ENCODE measurements around the gene SLC7A10. TPM values are rescaled to one million over a fixed set of nuclear protein-coding genes. Genes with fewer than 3 reads are reported as not detected.

Gene SLC7A10
- total RNA-seq, 2 experiments from 2014 or later: not detected

DNA sequence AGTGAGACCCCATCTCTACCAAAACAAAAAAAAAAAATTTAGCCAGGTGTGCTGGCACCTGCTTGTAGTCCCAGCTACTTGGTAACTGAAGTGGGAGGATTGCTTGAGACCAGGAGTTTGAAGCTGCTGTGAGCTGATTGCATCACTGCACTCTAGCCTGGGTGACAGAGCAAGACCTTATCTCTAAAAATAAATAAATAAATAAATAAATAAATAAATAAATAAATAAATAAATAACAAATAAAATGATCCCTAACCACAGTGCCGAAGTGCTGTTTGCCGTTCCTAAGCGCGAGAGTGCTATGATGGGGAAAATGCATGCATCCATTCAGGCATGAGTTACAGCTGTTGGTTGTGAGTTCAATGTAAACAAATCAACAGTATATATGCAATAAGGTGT, 66.5 kb downstream of the SLC7A10 start:
- Histone ChIP-seq H3K9me2 (ENCODE audit: insufficient read depth, low read length) (no peaks in the 10 kb centered on the region), H3K4me3 (ENCODE audit: low read depth, low read length, poor library complexity, severe bottlenecking) (no peak overlapping the region), H3K9me3 (ENCODE audit: low read length) (no peaks in the 10 kb centered on the region), H3K4me1 (ENCODE audit: insufficient read depth, low read length, poor library complexity, severe bottlenecking) (peaks cover 7% of the 10 kb centered on the region), H4K20me1 (ENCODE audit: insufficient read depth, low read length) (no peaks in the 10 kb centered on the region), H3K36me3 (ENCODE audit: insufficient read depth, low read length) (no peaks in the 10 kb centered on the region), H3K79me2 (ENCODE audit: insufficient read depth, low read depth, low read length) (no peaks in the 10 kb centered on the region), H2AFZ (ENCODE audit: low read length) (no peak overlapping the region), H3K4me2 (ENCODE audit: low read length) (no peak overlapping the region), H3K27ac (ENCODE audit: low read depth, low read length, poor library complexity, severe bottlenecking) (no peak overlapping the region)
- no peak for DNase-seq (ENCODE audit: low spot score)
- intact Hi-C loops (cut with micrococcal nuclease; ENCODE audit: unreplicated experiment): no loop called here
- BruUV-seq (replicated peaks): no TSS peak
- no peak for TF ChIP-seq EZH2phosphoT487 (IDR thresholded peaks at IDR 0.05; ENCODE audit: borderline replicate concordance, low read depth, low read length)
- TF ChIP-seq, protein P1, sequence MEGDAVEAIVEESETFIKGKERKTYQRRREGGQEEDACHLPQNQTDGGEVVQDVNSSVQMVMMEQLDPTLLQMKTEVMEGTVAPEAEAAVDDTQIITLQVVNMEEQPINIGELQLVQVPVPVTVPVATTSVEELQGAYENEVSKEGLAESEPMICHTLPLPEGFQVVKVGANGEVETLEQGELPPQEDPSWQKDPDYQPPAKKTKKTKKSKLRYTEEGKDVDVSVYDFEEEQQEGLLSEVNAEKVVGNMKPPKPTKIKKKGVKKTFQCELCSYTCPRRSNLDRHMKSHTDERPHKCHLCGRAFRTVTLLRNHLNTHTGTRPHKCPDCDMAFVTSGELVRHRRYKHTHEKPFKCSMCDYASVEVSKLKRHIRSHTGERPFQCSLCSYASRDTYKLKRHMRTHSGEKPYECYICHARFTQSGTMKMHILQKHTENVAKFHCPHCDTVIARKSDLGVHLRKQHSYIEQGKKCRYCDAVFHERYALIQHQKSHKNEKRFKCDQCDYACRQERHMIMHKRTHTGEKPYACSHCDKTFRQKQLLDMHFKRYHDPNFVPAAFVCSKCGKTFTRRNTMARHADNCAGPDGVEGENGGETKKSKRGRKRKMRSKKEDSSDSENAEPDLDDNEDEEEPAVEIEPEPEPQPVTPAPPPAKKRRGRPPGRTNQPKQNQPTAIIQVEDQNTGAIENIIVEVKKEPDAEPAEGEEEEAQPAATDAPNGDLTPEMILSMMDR (conservative IDR thresholded peaks at IDR 0.05; ENCODE audit: low read length): no peak
- ChIA-PET POLR2A (no interaction called here), CTCF (ENCODE audit: unreplicated experiment) (no interaction called here)

Other genes with a start within 250 kb of the SLC7A10 start
- 0.59 and 2.1 TPM in 2 replicates for gene RHPN2, start 161.0 kb downstream of the SLC7A10 start, total RNA-seq (2014; rRNA removed; shearing (Covaris generic))
- gene RHPN2, start 161.0 kb downstream of the SLC7A10 start, total RNA-seq (2022): 5.0 and 6.4 TPM in 2 replicates
- gene GPATCH1, start 144.7 kb downstream of the SLC7A10 start, total RNA-seq (2014; rRNA removed; shearing (Covaris generic)): 7.6 and 9.8 TPM in 2 replicates
- gene GPATCH1, start 144.7 kb downstream of the SLC7A10 start, total RNA-seq (2022): 10.7 and 13.4 TPM in 2 replicates
- 0.38 TPM in 1 of 2 replicates, not detected in the other for gene WDR88, start 93.7 kb downstream of the SLC7A10 start, total RNA-seq (2014; rRNA removed; shearing (Covaris generic))
- not detected in 2 replicates for gene WDR88, start 93.7 kb downstream of the SLC7A10 start, total RNA-seq (2022)
- not detected in 2 replicates for gene LRP3, start 31.5 kb downstream of the SLC7A10 start, total RNA-seq (2014; rRNA removed; shearing (Covaris generic))
- not detected in 2 replicates for gene LRP3, start 31.5 kb downstream of the SLC7A10 start, total RNA-seq (2022)
- 2.1 and 2.8 TPM in 2 replicates for gene CEBPA, start 76.7 kb upstream of the SLC7A10 start, total RNA-seq (2014; rRNA removed; shearing (Covaris generic))
- 1.8 and 2.5 TPM in 2 replicates for gene CEBPA, start 76.7 kb upstream of the SLC7A10 start, total RNA-seq (2022)
- gene CEBPG, start 147.9 kb upstream of the SLC7A10 start, total RNA-seq (2014; rRNA removed; shearing (Covaris generic)): 44.9 and 46.1 TPM in 2 replicates
- 45.1 and 52.2 TPM in 2 replicates for gene CEBPG, start 147.9 kb upstream of the SLC7A10 start, total RNA-seq (2022)